ENCODE results near the gene RPS10. TPM values are rescaled to one million over a fixed set of nuclear protein-coding genes. Genes with fewer than 3 reads are reported as not detected.

The RPS10 gene
- total RNA-seq, 1 experiment from 2014 or later = 2,049 TPM

- DNase-seq = no peak
- H3K27me3 Mint-ChIP-seq (ENCODE audit: unreplicated experiment) = no peaks in the 10 kb centered on the region
- intact Hi-C loops (cut with micrococcal nuclease; ENCODE audit: unreplicated experiment) = no loop called here
- no peaks in the 10 kb centered on the region for H3K9me3 Mint-ChIP-seq (ENCODE audit: low read depth, unreplicated experiment)
- peaks cover 8% of the 10 kb centered on the region for H3K36me3 Mint-ChIP-seq (ENCODE audit: insufficient read depth, unreplicated experiment)
- no peak overlapping the region for H3K4me3 Mint-ChIP-seq (ENCODE audit: low read depth, unreplicated experiment)
- no TSS peak for BruUV-seq (replicated peaks)
- TF ChIP-seq CTCF (IDR thresholded peaks at IDR 0.05; ENCODE audit: unreplicated experiment) = no peak
- H3K4me1 Mint-ChIP-seq (ENCODE audit: low read depth, unreplicated experiment) = peaks cover 25% of the 10 kb centered on the region
- H3K27ac Mint-ChIP-seq (ENCODE audit: unreplicated experiment) = no peak overlapping the region
- CTCF ChIA-PET = interaction anchor here (0.5 to 0.6 kb wide), 2 partner anchors 9 to 180 kb away, joined by 4 to 6 read pairs; no protein-coding TSS in a partner anchor
Measured at GRCh38 chr6:34385793-34386195, 40.1 kb downstream of the RPS10 start.

- Mint-ChIP-seq H3K9me3 (ENCODE audit: low read depth, unreplicated experiment) (no peaks in the 10 kb centered on the region), H3K4me1 (ENCODE audit: low read depth, unreplicated experiment) (peaks cover 24% of the 10 kb centered on the region), H3K36me3 (ENCODE audit: insufficient read depth, unreplicated experiment) (peaks cover 9% of the 10 kb centered on the region), H3K27me3 (ENCODE audit: unreplicated experiment) (no peaks in the 10 kb centered on the region), H3K27ac (ENCODE audit: unreplicated experiment) (no peak overlapping the region), H3K4me3 (ENCODE audit: low read depth, unreplicated experiment) (no peak overlapping the region)
- BruUV-seq (replicated peaks) = no TSS peak
- TF ChIP-seq CTCF (IDR thresholded peaks at IDR 0.05; ENCODE audit: unreplicated experiment) = no peak
- intact Hi-C loops (cut with micrococcal nuclease; ENCODE audit: unreplicated experiment) = no loop called here
- CTCF ChIA-PET = interaction anchor here (0.6 kb wide), 2 partner anchors 12 to 32 kb away, joined by 3 read pairs; no protein-coding TSS in a partner anchor
- no peak for DNase-seq
Measured at GRCh38 chr6:34384321-34385153, 41.3 kb downstream of the RPS10 start.

GRCh38 chr6:34383656-34384320, 42.1 kb downstream of the RPS10 start:
- no TSS peak for BruUV-seq (replicated peaks)
- intact Hi-C loops (cut with micrococcal nuclease; ENCODE audit: unreplicated experiment) = no loop called here
- Mint-ChIP-seq H3K9me3 (ENCODE audit: low read depth, unreplicated experiment) (no peaks in the 10 kb centered on the region), H3K27me3 (ENCODE audit: unreplicated experiment) (no peaks in the 10 kb centered on the region), H3K27ac (ENCODE audit: unreplicated experiment) (peak overlapping the region; percentile 1), H3K4me3 (ENCODE audit: low read depth, unreplicated experiment) (no peak overlapping the region), H3K36me3 (ENCODE audit: insufficient read depth, unreplicated experiment) (peaks cover 9% of the 10 kb centered on the region), H3K4me1 (ENCODE audit: low read depth, unreplicated experiment) (peaks cover 17% of the 10 kb centered on the region)
- DNase-seq = no peak
- CTCF ChIA-PET = interaction anchor here (0.6 kb wide), 2 partner anchors 11 to 33 kb away, joined by 3 read pairs; no protein-coding TSS in a partner anchor
- no peak for TF ChIP-seq CTCF (IDR thresholded peaks at IDR 0.05; ENCODE audit: unreplicated experiment)

GRCh38 chr6:34383161-34383631, 42.7 kb downstream of the RPS10 start:
- TF ChIP-seq CTCF (IDR thresholded peaks at IDR 0.05; ENCODE audit: unreplicated experiment) = no peak
- H3K4me3 Mint-ChIP-seq (ENCODE audit: low read depth, unreplicated experiment) = no peak overlapping the region
- CTCF ChIA-PET = interaction anchor here (0.6 to 0.7 kb wide), 4 partner anchors 10 to 297 kb away, joined by 3 read pairs; no protein-coding TSS in a partner anchor
- no peaks in the 10 kb centered on the region for H3K27me3 Mint-ChIP-seq (ENCODE audit: unreplicated experiment)
- H3K4me1 Mint-ChIP-seq (ENCODE audit: low read depth, unreplicated experiment) = peaks cover 16% of the 10 kb centered on the region
- DNase-seq = no peak
- H3K27ac Mint-ChIP-seq (ENCODE audit: unreplicated experiment) = peak overlapping the region; percentile 1
- no TSS peak for BruUV-seq (replicated peaks)
- intact Hi-C loops (cut with micrococcal nuclease; ENCODE audit: unreplicated experiment) = no loop called here
- peaks cover 9% of the 10 kb centered on the region for H3K36me3 Mint-ChIP-seq (ENCODE audit: insufficient read depth, unreplicated experiment)
- no peaks in the 10 kb centered on the region for H3K9me3 Mint-ChIP-seq (ENCODE audit: low read depth, unreplicated experiment)

Measured in Calu3 (cell line).